GM12878 (cell line): Measurements from ENCODE around the gene SMC5. TPM values are rescaled to one million over a fixed set of nuclear protein-coding genes. Genes with fewer than 3 reads are reported as not detected.

Source experiments
- ATAC-seq: fragments of 200-7000 bp; cut with Tn5 transposase; 3 replicates; pipeline ENCODE4 v1.9.1; 2020; ENCODE audit warnings: mild to moderate bottlenecking, moderate library complexity
- BruUV-seq: library from RNA; stranded (reverse); fragments of 400-500 nt; replicated peaks from 2 replicates; lab custom pipeline; 2021; lab: Mats Ljungman, UMichigan
- CTCF ChIA-PET: fragments of 300-600 bp; sonication (Branson Sonifier 250); formaldehyde crosslinking; extraction: SDS; loops from one replicate; lab custom pipeline; 2021; ENCODE audit warnings: inconsistent platforms; lab: Yijun Ruan, JAX
- POLR2A ChIA-PET: fragments of 350-600 bp; formaldehyde crosslinking; extraction: SDS; loops from one replicate; lab custom pipeline; 2021; ENCODE audit warnings: inconsistent platforms; lab: Charles Lee
- RAD21 ChIA-PET: fragments of 300-600 bp; sonication (Branson Sonifier 250); formaldehyde crosslinking; loops from one replicate; lab custom pipeline; 2023; ENCODE audit warnings: antibody characterized with exemption; ENCODE audit not compliant: unreplicated experiment; lab: Charles Lee
- SMC1A ChIA-PET: fragments of 300-600 bp; sonication (Branson Sonifier 250); formaldehyde crosslinking; loops from one replicate; lab custom pipeline; 2023; ENCODE audit not compliant: unreplicated experiment, uncharacterized antibody; lab: Charles Lee
- DNase-seq: peaks from one replicate; pipeline ENCODE4 v3.0.0-alpha.2; 2011; ENCODE audit warnings: low read depth, low spot score
- FAIRE-seq: peaks from 3 replicates; lab custom pipeline; 2011; peaks lifted over from hg19 to GRCh38; lab: Jason Lieb, UNC
- H2AFZ ChIP-seq: 2 replicates; pipeline ENCODE4 v1.6.0; 2011; ENCODE audit warnings: low read depth, low read length, control low read depth; ENCODE audit not compliant: control insufficient read depth
- H3K27ac ChIP-seq: 2 replicates; pipeline ENCODE4 v1.5.1; 2011; ENCODE audit warnings: control low read depth; ENCODE audit not compliant: control insufficient read depth, insufficient read depth
- H3K27me3 ChIP-seq, 2 experiments: replicated peaks in 1 of 2; 2 replicates each; pipeline versions ENCODE4 v1.6.0 to v1.6.1; 2011; ENCODE audit warnings: low read length in 1 of 2; ENCODE audit not compliant: control insufficient read depth in 2 of 2, insufficient read depth in 2 of 2
- H3K36me3 ChIP-seq, 2 experiments: 2 replicates each; pipeline ENCODE4 v1.5.1; 2011; ENCODE audit warnings: low read length in 1 of 2; ENCODE audit not compliant: control insufficient read depth in 2 of 2, insufficient read depth in 2 of 2
- H3K4me1 ChIP-seq: 2 replicates; pipeline ENCODE4 v1.6.1; 2011; ENCODE audit warnings: mild to moderate bottlenecking, low read length, moderate library complexity, mixed read lengths; ENCODE audit not compliant: control insufficient read depth, insufficient read depth
- H3K4me2 ChIP-seq: 2 replicates; pipeline ENCODE4 v1.6.0; 2011; ENCODE audit warnings: control low read depth; ENCODE audit not compliant: control insufficient read depth, insufficient read depth
- H3K4me3 ChIP-seq: fragments of 200-600 bp; sonication (generic); 2 replicates; pipeline ENCODE4 v1.5.1; 2016
- H3K79me2 ChIP-seq: 2 replicates; pipeline ENCODE4 v1.6.0; 2011; ENCODE audit warnings: low read length; ENCODE audit not compliant: control insufficient read depth, insufficient read depth
- H3K9ac ChIP-seq: 2 replicates; pipeline ENCODE4 v1.8.0; 2011; ENCODE audit warnings: low read length, control low read depth, mixed read lengths; ENCODE audit not compliant: control insufficient read depth, insufficient read depth
- H3K9me3 ChIP-seq: replicated peaks from 3 replicates; pipeline ENCODE4 v1.5.1; 2011; ENCODE audit warnings: mild to moderate bottlenecking, low read length; ENCODE audit not compliant: control insufficient read depth, insufficient read depth
- H4K20me1 ChIP-seq: 2 replicates; pipeline ENCODE4 v1.6.0; 2011; ENCODE audit not compliant: control insufficient read depth, insufficient read depth
- BMI1 ChIP-seq: fragments of 450-650 bp; IDR thresholded peaks from 2 replicates; pipeline ENCODE4 v1.6.1; 2016; ENCODE audit warnings: mild to moderate bottlenecking, moderate library complexity, borderline replicate concordance
- CHD1 ChIP-seq: IDR thresholded peaks from 2 replicates; pipeline ENCODE4 v1.6.1; 2012; ENCODE audit warnings: low read depth, low read length, improper control_type of control experiment
- CHD2 ChIP-seq: IDR thresholded peaks from 2 replicates; pipeline ENCODE4 v1.6.1; 2011; ENCODE audit warnings: low read depth, low read length, improper control_type of control experiment, borderline replicate concordance
- ESRRA ChIP-seq: IDR thresholded peaks from 2 replicates; pipeline ENCODE4 v1.6.1; 2012; ENCODE audit warnings: mild to moderate bottlenecking, low read length, improper control_type of control experiment
- EZH2 ChIP-seq: IDR thresholded peaks from 2 replicates; pipeline ENCODE4 v1.6.1; 2012; ENCODE audit warnings: low read depth, mild to moderate bottlenecking, control low read depth, inconsistent platforms, low read length, borderline replicate concordance; ENCODE audit not compliant: control insufficient read depth
- FOXK2 ChIP-seq: fragments of 450-650 bp; IDR thresholded peaks from 2 replicates; pipeline ENCODE4 v1.6.1; 2017; ENCODE audit warnings: mild to moderate bottlenecking, moderate library complexity
- MTA3 ChIP-seq: IDR thresholded peaks from 2 replicates; pipeline ENCODE4 v1.6.1; 2012; ENCODE audit warnings: low read length, inconsistent platforms, borderline replicate concordance
- PAX5 ChIP-seq: IDR thresholded peaks from 2 replicates; pipeline ENCODE4 v1.6.1; 2011; ENCODE audit warnings: low read depth, low read length, borderline replicate concordance
- RBBP5 ChIP-seq: fragments of 200-600 bp; sonication (generic); conservative IDR thresholded peaks from 2 replicates; pipeline ENCODE4 v1.6.1; 2016
- SP1 ChIP-seq: IDR thresholded peaks from one replicate; pipeline ENCODE4 v1.6.1; 2011; ENCODE audit warnings: low read depth, low read length
- SRF ChIP-seq, 2 experiments: IDR thresholded peaks; 2 replicates each; pipeline ENCODE4 v1.6.1; 2011; ENCODE audit warnings: low read depth in 2 of 2, low read length in 2 of 2, mild to moderate bottlenecking in 1 of 2, moderate library complexity in 1 of 2
- TCF12 ChIP-seq: IDR thresholded peaks from 2 replicates; pipeline ENCODE4 v1.6.1; 2011; ENCODE audit warnings: low read depth, mild to moderate bottlenecking, low read length
- WGBS: methylation state at CpG from one replicate; pipeline ENCODE4 v1.1.6; 2016; ENCODE audit warnings: low lambda C conversion rate; ENCODE audit not compliant: insufficient replicate concordance, insufficient coverage; ENCODE audit errors: missing lambda C conversion rate; 5-methylcytosine and 5-hydroxymethylcytosine counted together
- in situ Hi-C: fragments of 300-500 bp; cut with MboI; formaldehyde crosslinking; loops from 9 replicates; pipeline ENCODE4 v1.14.3; 2018; ENCODE audit warnings: mixed read lengths
- intact Hi-C: fragments of 100-400 bp; cut with micrococcal nuclease; formaldehyde crosslinking; loops from one replicate; pipeline ENCODE4 v1.14.2; 2022; ENCODE audit not compliant: unreplicated experiment
- polyA plus RNA-seq, 11 experiments: library from polyadenylated mRNA; depleted of rRNA in 4 of 11; unstranded in 6 of 11; stranded (reverse) in 5 of 11; fragments of >200 nt; fragmentation: Nextera tagmentation in 4 of 11; fragmentation: Illumina TruSeq in 1 of 11; extraction: Ambion mirVana in 4 of 11; extraction: Trizol in 1 of 11; gene quantifications; 1 replicate in 1 of 11; 2 replicates in 10 of 11; pipeline versions ENCODE4 v1.2.1 to v1.2.3, GENCODE V29; 2011 to 2016; ENCODE audit warnings: inconsistent platforms in 2 of 11, missing spikeins in 2 of 11, low read depth in 1 of 11
- total RNA-seq, 4 experiments: library from RNA; depleted of rRNA in 3 of 4; stranded (reverse); fragments of >200 nt in 3 of 4; fragmentation: Illumina TruSeq in 1 of 4; extraction: Trizol in 1 of 4; gene quantifications; 2 replicates each; pipeline versions ENCODE4 v1.2.1 to v1.2.3, GENCODE V29; 2013 to 2021
- TF ChIP-seq, protein P1 (sequence below): IDR thresholded peaks from 2 replicates; pipeline ENCODE4 v1.6.1; 2011; ENCODE audit warnings: mild to moderate bottlenecking, low read depth, low read length, moderate library complexity; ENCODE audit not compliant: insufficient replicate concordance
- TF ChIP-seq, protein P2 (sequence below): fragments of 450-650 bp; IDR thresholded peaks from 2 replicates; pipeline ENCODE4 v1.6.1; 2017; ENCODE audit warnings: mild to moderate bottlenecking, moderate library complexity

Gene SMC5
- total and polyA plus RNA-seq, 10 of the 15 experiments (the other 5 are each of a cell fraction or from before 2014, with no cell fraction given), result 6.5 to 47.1 (median 22.9) TPM

DNA sequence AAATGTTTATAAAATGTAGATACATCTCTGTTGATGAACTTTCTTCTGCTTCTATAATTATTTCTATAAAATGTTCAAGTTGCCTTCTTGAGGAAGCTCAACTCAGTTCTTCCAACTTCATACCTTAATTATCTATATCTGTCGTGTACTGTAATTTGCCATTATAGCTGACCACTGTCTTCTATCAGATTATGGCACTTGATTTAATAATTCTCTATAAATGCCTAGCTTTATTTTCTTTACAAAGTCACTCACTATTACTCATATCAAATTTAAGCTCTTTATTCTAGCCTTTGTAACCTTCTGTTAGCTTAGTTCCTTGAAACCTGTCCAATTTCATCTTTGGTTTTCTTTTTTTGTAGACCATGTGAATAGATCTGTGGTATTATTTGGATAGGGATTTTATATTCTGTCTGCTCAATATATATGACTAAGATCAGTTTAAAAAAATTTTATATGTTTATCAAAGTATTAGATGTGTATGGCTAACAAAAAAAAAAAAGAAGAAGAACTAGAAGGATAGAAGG is 39.5 kb downstream of the SMC5 start:
- ChIA-PET SMC1A (interaction anchor here (0.6 kb wide), 1 partner anchor 92 kb away, joined by 3 read pairs; no protein-coding TSS in a partner anchor), RAD21 (interaction anchor here (1.3 kb wide), 1 partner anchor 304 kb away, joined by 4 read pairs; no protein-coding TSS in a partner anchor), POLR2A (interaction anchor here (1.2 kb wide), 1 partner anchor 12 kb away, joined by 5 read pairs; no protein-coding TSS in a partner anchor), CTCF (interaction anchor here (0.7 to 0.8 kb wide), 2 partner anchors 12 to 42 kb away, joined by 3 read pairs; no protein-coding TSS in a partner anchor)
- Histone ChIP-seq H3K4me1 (no peaks in the 10 kb centered on the region), H3K4me2 (no peak overlapping the region), H3K9ac (no peak overlapping the region), H3K9me3 (no peaks in the 10 kb centered on the region; the same call in 2 of the 3 replicates), H3K4me3 (no peak overlapping the region), H3K36me3 (peaks cover 1 to 24% of the 10 kb centered on the region in 2 experiments; a peak in 3 of 4 replicates), H4K20me1 (no peaks in the 10 kb centered on the region), H3K27me3 (no peaks in the 10 kb centered on the region), H3K27ac (no peak overlapping the region), H3K79me2 (no peaks in the 10 kb centered on the region), H2AFZ (no peak overlapping the region)
- WGBS, result 100% methylated on average over 1 of the region's 1 CpG
- DNase-seq, result no peak
- no TSS peak for BruUV-seq
- intact Hi-C loops, result loop anchor here (5.0 kb wide), 1 partner anchor 36 kb away; no protein-coding TSS in a partner anchor
- no peak for FAIRE-seq
- in situ Hi-C loops, result no loop called here
- TF ChIP-seq EZH2 (no peak), SP1 (no peak), PAX5 (no peak), MTA3 (no peak), ESRRA (no peak), TCF12 (no peak), BMI1 (no peak), FOXK2 (no peak), SRF (IDR thresholded peaks at IDR 0.05; ENCODE audit: low read depth in 2 of 2, low read length in 2 of 2) (no peak), CHD2 (no peak), RBBP5 (no peak), CHD1 (no peak)
- TF ChIP-seq, protein P1, sequence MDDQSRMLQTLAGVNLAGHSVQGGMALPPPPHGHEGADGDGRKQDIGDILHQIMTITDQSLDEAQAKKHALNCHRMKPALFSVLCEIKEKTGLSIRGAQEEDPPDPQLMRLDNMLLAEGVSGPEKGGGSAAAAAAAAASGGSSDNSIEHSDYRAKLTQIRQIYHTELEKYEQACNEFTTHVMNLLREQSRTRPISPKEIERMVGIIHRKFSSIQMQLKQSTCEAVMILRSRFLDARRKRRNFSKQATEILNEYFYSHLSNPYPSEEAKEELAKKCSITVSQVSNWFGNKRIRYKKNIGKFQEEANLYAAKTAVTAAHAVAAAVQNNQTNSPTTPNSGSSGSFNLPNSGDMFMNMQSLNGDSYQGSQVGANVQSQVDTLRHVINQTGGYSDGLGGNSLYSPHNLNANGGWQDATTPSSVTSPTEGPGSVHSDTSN, result no peak
- TF ChIP-seq, protein P2, sequence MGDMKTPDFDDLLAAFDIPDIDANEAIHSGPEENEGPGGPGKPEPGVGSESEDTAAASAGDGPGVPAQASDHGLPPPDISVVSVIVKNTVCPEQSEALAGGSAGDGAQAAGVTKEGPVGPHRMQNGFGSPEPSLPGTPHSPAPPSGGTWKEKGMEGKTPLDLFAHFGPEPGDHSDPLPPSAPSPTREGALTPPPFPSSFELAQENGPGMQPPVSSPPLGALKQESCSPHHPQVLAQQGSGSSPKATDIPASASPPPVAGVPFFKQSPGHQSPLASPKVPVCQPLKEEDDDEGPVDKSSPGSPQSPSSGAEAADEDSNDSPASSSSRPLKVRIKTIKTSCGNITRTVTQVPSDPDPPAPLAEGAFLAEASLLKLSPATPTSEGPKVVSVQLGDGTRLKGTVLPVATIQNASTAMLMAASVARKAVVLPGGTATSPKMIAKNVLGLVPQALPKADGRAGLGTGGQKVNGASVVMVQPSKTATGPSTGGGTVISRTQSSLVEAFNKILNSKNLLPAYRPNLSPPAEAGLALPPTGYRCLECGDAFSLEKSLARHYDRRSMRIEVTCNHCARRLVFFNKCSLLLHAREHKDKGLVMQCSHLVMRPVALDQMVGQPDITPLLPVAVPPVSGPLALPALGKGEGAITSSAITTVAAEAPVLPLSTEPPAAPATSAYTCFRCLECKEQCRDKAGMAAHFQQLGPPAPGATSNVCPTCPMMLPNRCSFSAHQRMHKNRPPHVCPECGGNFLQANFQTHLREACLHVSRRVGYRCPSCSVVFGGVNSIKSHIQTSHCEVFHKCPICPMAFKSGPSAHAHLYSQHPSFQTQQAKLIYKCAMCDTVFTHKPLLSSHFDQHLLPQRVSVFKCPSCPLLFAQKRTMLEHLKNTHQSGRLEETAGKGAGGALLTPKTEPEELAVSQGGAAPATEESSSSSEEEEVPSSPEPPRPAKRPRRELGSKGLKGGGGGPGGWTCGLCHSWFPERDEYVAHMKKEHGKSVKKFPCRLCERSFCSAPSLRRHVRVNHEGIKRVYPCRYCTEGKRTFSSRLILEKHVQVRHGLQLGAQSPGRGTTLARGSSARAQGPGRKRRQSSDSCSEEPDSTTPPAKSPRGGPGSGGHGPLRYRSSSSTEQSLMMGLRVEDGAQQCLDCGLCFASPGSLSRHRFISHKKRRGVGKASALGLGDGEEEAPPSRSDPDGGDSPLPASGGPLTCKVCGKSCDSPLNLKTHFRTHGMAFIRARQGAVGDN, result no peak
- ATAC-seq, result no peak
